Measurements from ENCODE around the gene FUCA1.

GRCh38 chr1:23902321-23903278, 34.5 kb upstream of the FUCA1 start:
- no peak for TF ChIP-seq CTCF (IDR thresholded peaks at IDR 0.05; ENCODE audit: extremely low read depth in 1 of 2, insufficient read depth in 1 of 2, low read depth in 1 of 2, low read length in 2 of 2)
- TF ChIP-seq POLR2A (IDR thresholded peaks at IDR 0.05; ENCODE audit: low read depth, low read length), result no peak
